ENCODE data around the gene PNLDC1.

- TF ChIP-seq, protein P1, sequence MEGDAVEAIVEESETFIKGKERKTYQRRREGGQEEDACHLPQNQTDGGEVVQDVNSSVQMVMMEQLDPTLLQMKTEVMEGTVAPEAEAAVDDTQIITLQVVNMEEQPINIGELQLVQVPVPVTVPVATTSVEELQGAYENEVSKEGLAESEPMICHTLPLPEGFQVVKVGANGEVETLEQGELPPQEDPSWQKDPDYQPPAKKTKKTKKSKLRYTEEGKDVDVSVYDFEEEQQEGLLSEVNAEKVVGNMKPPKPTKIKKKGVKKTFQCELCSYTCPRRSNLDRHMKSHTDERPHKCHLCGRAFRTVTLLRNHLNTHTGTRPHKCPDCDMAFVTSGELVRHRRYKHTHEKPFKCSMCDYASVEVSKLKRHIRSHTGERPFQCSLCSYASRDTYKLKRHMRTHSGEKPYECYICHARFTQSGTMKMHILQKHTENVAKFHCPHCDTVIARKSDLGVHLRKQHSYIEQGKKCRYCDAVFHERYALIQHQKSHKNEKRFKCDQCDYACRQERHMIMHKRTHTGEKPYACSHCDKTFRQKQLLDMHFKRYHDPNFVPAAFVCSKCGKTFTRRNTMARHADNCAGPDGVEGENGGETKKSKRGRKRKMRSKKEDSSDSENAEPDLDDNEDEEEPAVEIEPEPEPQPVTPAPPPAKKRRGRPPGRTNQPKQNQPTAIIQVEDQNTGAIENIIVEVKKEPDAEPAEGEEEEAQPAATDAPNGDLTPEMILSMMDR (conservative IDR thresholded peaks at IDR 0.05) = no peak
- no peak for TF ChIP-seq EZH2 (IDR thresholded peaks at IDR 0.05; ENCODE audit: low read depth)
These were observed 18.1 kb downstream of the PNLDC1 start for GRCh38 chr6:159817951-159818739.

Measured in PC-9 (cell line).